SK-N-SH treated with all-trans-retinoic acid at 6 μM for 48 hours (cell line): ENCODE results near the gene GNG5.

ENCODE experiments used
- ATAC-seq: fragments of 200-7000 bp; cut with Tn5 transposase; 3 replicates; pipeline ENCODE4 v1.9.1; 2020; ENCODE audit warnings: mild to moderate bottlenecking, moderate library complexity
- ARNTL ChIP-seq: fragments of 450-650 bp; formaldehyde crosslinking; IDR thresholded peaks from 2 replicates; pipeline ENCODE4 v1.5.0; 2020; ENCODE audit warnings: low read depth, mild to moderate bottlenecking, moderate library complexity, borderline replicate concordance
- CREB5 ChIP-seq: fragments of 250-450 bp; sonication (Bioruptor Pico); IDR thresholded peaks from 2 replicates; pipeline ENCODE4 v1.5.1; 2020; ENCODE audit warnings: low read depth, mild to moderate bottlenecking, moderate library complexity
- CSRNP3 ChIP-seq: fragments of 250-450 bp; sonication (Bioruptor Pico); IDR thresholded peaks from 2 replicates; pipeline ENCODE4 v1.5.1; 2021; ENCODE audit warnings: mild to moderate bottlenecking, moderate library complexity
- ESRRG ChIP-seq: fragments of 250-450 bp; sonication (Bioruptor Pico); IDR thresholded peaks from 2 replicates; pipeline ENCODE4 v1.6.1; 2021; ENCODE audit warnings: mild to moderate bottlenecking
- GLIS3 ChIP-seq: fragments of 250-450 bp; sonication (Bioruptor Pico); IDR thresholded peaks from 2 replicates; pipeline ENCODE4 v1.5.0; 2020; ENCODE audit warnings: mild to moderate bottlenecking, moderate library complexity
- ISL1 ChIP-seq: fragments of 250-450 bp; sonication (Bioruptor Pico); IDR thresholded peaks from 2 replicates; pipeline ENCODE4 v2.1.2; 2022; ENCODE audit warnings: mild to moderate bottlenecking, moderate library complexity
- OSR1 ChIP-seq: fragments of 250-450 bp; sonication (Bioruptor Pico); IDR thresholded peaks from 2 replicates; pipeline ENCODE4 v1.8.0; 2022; ENCODE audit warnings: moderate library complexity, mild to moderate bottlenecking, inconsistent platforms
- PPARA ChIP-seq: fragments of 250-450 bp; sonication (Bioruptor Pico); IDR thresholded peaks from 2 replicates; pipeline ENCODE4 v1.5.0; 2020; ENCODE audit warnings: mild to moderate bottlenecking, borderline replicate concordance
- RARB ChIP-seq: fragments of 250-450 bp; sonication (Bioruptor Pico); IDR thresholded peaks from 2 replicates; pipeline ENCODE4 v1.8.0; 2021; ENCODE audit warnings: mild to moderate bottlenecking, moderate library complexity
- TCF4 ChIP-seq: fragments of 250-450 bp; sonication (Bioruptor Pico); IDR thresholded peaks from 2 replicates; pipeline ENCODE4 v1.8.0; 2021; ENCODE audit warnings: mild to moderate bottlenecking, moderate library complexity, borderline replicate concordance
- ZC3H10 ChIP-seq: fragments of 250-450 bp; sonication (Bioruptor Pico); IDR thresholded peaks from 2 replicates; pipeline ENCODE4 v1.5.1; 2021; ENCODE audit warnings: mild to moderate bottlenecking, moderate library complexity
- ZFP3 ChIP-seq: fragments of 250-450 bp; sonication (Bioruptor Pico); IDR thresholded peaks from 2 replicates; pipeline ENCODE4 v1.5.0; 2020; ENCODE audit warnings: mild to moderate bottlenecking, moderate library complexity
- ZFP30 ChIP-seq: fragments of 450-650 bp; formaldehyde crosslinking; IDR thresholded peaks from 2 replicates; pipeline ENCODE4 v1.5.0; 2022; ENCODE audit warnings: mild to moderate bottlenecking, moderate library complexity
- ZNF565 ChIP-seq: fragments of 450-650 bp; formaldehyde crosslinking; conservative IDR thresholded peaks from 2 replicates; pipeline ENCODE4 v1.5.0; 2020; ENCODE audit warnings: low read depth, mild to moderate bottlenecking, moderate library complexity
- ZNF70 ChIP-seq: fragments of 450-650 bp; formaldehyde crosslinking; IDR thresholded peaks from 2 replicates; pipeline ENCODE4 v1.5.0; 2020; ENCODE audit warnings: mild to moderate bottlenecking, moderate library complexity
- ZNF8 ChIP-seq: fragments of 450-650 bp; formaldehyde crosslinking; IDR thresholded peaks from 2 replicates; pipeline ENCODE4 v1.5.0; 2020; ENCODE audit warnings: mild to moderate bottlenecking, moderate library complexity
- TF ChIP-seq, protein P1 (sequence below): fragments of 250-450 bp; sonication (Bioruptor Pico); IDR thresholded peaks from 2 replicates; pipeline ENCODE4 v1.8.0; 2020; ENCODE audit warnings: mild to moderate bottlenecking, moderate library complexity, borderline replicate concordance
- TF ChIP-seq, protein P2 (sequence below): fragments of 250-450 bp; sonication (Bioruptor Pico); IDR thresholded peaks from 2 replicates; pipeline ENCODE4 v1.5.0; 2020; ENCODE audit warnings: mild to moderate bottlenecking, moderate library complexity
- TF ChIP-seq, protein P3 (sequence below): fragments of 250-450 bp; sonication (Bioruptor Pico); IDR thresholded peaks from 2 replicates; pipeline ENCODE4 v1.8.0; 2021; ENCODE audit warnings: low read depth, mild to moderate bottlenecking, moderate library complexity, borderline replicate concordance

The GNG5 gene

GRCh38 chr1:84497631-84498275, 8.6 kb downstream of the GNG5 start (continued):
- TF ChIP-seq ISL1 (CRISPR knock-in tag) (no peak), TCF4 (CRISPR knock-in tag) (no peak), CREB5 (CRISPR knock-in tag) (no peak)

GRCh38 chr1:84496498-84496897, 9.9 kb downstream of the GNG5 start:
- TF ChIP-seq, protein P1, sequence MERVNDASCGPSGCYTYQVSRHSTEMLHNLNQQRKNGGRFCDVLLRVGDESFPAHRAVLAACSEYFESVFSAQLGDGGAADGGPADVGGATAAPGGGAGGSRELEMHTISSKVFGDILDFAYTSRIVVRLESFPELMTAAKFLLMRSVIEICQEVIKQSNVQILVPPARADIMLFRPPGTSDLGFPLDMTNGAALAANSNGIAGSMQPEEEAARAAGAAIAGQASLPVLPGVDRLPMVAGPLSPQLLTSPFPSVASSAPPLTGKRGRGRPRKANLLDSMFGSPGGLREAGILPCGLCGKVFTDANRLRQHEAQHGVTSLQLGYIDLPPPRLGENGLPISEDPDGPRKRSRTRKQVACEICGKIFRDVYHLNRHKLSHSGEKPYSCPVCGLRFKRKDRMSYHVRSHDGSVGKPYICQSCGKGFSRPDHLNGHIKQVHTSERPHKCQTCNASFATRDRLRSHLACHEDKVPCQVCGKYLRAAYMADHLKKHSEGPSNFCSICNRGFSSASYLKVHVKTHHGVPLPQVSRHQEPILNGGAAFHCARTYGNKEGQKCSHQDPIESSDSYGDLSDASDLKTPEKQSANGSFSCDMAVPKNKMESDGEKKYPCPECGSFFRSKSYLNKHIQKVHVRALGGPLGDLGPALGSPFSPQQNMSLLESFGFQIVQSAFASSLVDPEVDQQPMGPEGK (CRISPR knock-in tag): no peak
- TF ChIP-seq ISL1 (CRISPR knock-in tag) (no peak), ZNF8 (no peak), ZFP3 (CRISPR knock-in tag) (no peak), ZNF565 (CRISPR knock-in tag) (no peak), TCF4 (CRISPR knock-in tag) (no peak), OSR1 (CRISPR knock-in tag) (no peak), RARB (CRISPR knock-in tag) (no peak), ZC3H10 (no peak), CREB5 (CRISPR knock-in tag) (no peak)
- no peak for ATAC-seq

DNA sequence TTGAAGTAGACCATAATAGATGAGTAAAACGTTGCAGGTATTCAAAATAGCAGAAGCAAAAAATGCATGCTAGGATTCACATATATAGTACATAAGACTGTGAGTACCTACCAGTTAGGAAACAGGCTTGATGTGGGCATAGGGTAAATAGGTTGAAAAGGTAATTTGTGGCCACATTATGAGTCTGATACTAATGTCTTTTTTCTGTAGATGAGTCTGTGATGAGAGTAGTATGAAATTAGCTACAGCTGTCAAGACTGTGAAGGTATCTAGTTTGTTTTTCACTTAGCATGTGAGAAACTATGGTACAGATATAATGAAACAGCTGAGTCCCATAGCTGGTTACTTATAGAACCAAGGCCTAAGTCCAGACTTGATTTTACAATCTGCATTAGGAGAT, 12.6 kb downstream of the GNG5 start:
- no peak for ATAC-seq
- TF ChIP-seq, protein P2, sequence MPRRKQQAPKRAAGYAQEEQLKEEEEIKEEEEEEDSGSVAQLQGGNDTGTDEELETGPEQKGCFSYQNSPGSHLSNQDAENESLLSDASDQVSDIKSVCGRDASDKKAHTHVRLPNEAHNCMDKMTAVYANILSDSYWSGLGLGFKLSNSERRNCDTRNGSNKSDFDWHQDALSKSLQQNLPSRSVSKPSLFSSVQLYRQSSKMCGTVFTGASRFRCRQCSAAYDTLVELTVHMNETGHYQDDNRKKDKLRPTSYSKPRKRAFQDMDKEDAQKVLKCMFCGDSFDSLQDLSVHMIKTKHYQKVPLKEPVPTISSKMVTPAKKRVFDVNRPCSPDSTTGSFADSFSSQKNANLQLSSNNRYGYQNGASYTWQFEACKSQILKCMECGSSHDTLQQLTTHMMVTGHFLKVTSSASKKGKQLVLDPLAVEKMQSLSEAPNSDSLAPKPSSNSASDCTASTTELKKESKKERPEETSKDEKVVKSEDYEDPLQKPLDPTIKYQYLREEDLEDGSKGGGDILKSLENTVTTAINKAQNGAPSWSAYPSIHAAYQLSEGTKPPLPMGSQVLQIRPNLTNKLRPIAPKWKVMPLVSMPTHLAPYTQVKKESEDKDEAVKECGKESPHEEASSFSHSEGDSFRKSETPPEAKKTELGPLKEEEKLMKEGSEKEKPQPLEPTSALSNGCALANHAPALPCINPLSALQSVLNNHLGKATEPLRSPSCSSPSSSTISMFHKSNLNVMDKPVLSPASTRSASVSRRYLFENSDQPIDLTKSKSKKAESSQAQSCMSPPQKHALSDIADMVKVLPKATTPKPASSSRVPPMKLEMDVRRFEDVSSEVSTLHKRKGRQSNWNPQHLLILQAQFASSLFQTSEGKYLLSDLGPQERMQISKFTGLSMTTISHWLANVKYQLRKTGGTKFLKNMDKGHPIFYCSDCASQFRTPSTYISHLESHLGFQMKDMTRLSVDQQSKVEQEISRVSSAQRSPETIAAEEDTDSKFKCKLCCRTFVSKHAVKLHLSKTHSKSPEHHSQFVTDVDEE (CRISPR knock-in tag): no peak
- TF ChIP-seq PPARA (CRISPR knock-in tag) (no peak), CSRNP3 (CRISPR knock-in tag) (no peak), ZFP30 (no peak), OSR1 (CRISPR knock-in tag) (no peak), GLIS3 (CRISPR knock-in tag) (no peak)
- TF ChIP-seq, protein P1 (CRISPR knock-in tag): no peak

GRCh38 chr1:84492726-84493125, 13.7 kb downstream of the GNG5 start:
- no peak for TF ChIP-seq ZFP3 (CRISPR knock-in tag)
- TF ChIP-seq, protein P2 (CRISPR knock-in tag): no peak
- TF ChIP-seq ZNF70 (CRISPR knock-in tag): no peak
- TF ChIP-seq TCF4 (CRISPR knock-in tag): no peak
- no peak for TF ChIP-seq ARNTL
- no peak for TF ChIP-seq ZFP30
- TF ChIP-seq OSR1 (CRISPR knock-in tag): no peak
- TF ChIP-seq, protein P3, sequence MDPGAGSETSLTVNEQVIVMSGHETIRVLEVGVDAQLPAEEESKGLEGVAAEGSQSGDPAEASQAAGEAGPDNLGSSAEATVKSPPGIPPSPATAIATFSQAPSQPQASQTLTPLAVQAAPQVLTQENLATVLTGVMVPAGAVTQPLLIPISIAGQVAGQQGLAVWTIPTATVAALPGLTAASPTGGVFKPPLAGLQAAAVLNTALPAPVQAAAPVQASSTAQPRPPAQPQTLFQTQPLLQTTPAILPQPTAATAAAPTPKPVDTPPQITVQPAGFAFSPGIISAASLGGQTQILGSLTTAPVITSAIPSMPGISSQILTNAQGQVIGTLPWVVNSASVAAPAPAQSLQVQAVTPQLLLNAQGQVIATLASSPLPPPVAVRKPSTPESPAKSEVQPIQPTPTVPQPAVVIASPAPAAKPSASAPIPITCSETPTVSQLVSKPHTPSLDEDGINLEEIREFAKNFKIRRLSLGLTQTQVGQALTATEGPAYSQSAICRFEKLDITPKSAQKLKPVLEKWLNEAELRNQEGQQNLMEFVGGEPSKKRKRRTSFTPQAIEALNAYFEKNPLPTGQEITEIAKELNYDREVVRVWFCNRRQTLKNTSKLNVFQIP (CRISPR knock-in tag): no peak
- TF ChIP-seq ESRRG: no peak
- no peak for TF ChIP-seq ZC3H10
- TF ChIP-seq RARB (CRISPR knock-in tag): no peak
- TF ChIP-seq PPARA (CRISPR knock-in tag): no peak
- no peak for ATAC-seq
